Measurements from ENCODE around the gene PRR29.

DNA sequence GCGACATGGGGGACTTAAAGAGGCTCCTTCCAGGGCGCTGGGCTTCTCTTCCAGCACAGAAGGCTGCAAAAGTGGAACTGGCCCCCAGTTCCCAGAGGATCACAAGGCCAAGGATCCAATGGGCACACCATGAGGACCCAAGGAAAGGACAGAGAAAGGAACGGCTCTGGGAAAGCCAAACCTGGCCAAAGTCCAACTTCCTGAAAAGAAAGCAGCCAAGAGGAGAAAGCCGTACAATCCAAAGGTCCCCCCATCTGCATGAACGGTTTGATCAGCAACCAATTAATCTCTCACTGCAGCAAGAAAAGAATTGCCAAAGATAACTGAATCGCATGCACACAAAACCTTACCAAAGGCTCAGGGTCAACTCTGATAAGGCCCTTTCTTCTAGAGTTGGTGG is 42.1 kb downstream of the PRR29 start:
- no peak for TF ChIP-seq POLR2AphosphoS5 (IDR thresholded peaks at IDR 0.05; ENCODE audit: low read depth)
- TF ChIP-seq, protein P1, sequence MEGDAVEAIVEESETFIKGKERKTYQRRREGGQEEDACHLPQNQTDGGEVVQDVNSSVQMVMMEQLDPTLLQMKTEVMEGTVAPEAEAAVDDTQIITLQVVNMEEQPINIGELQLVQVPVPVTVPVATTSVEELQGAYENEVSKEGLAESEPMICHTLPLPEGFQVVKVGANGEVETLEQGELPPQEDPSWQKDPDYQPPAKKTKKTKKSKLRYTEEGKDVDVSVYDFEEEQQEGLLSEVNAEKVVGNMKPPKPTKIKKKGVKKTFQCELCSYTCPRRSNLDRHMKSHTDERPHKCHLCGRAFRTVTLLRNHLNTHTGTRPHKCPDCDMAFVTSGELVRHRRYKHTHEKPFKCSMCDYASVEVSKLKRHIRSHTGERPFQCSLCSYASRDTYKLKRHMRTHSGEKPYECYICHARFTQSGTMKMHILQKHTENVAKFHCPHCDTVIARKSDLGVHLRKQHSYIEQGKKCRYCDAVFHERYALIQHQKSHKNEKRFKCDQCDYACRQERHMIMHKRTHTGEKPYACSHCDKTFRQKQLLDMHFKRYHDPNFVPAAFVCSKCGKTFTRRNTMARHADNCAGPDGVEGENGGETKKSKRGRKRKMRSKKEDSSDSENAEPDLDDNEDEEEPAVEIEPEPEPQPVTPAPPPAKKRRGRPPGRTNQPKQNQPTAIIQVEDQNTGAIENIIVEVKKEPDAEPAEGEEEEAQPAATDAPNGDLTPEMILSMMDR (IDR thresholded peaks at IDR 0.05; ENCODE audit: insufficient read depth, low read length), result no peak
- TF ChIP-seq, protein P2, sequence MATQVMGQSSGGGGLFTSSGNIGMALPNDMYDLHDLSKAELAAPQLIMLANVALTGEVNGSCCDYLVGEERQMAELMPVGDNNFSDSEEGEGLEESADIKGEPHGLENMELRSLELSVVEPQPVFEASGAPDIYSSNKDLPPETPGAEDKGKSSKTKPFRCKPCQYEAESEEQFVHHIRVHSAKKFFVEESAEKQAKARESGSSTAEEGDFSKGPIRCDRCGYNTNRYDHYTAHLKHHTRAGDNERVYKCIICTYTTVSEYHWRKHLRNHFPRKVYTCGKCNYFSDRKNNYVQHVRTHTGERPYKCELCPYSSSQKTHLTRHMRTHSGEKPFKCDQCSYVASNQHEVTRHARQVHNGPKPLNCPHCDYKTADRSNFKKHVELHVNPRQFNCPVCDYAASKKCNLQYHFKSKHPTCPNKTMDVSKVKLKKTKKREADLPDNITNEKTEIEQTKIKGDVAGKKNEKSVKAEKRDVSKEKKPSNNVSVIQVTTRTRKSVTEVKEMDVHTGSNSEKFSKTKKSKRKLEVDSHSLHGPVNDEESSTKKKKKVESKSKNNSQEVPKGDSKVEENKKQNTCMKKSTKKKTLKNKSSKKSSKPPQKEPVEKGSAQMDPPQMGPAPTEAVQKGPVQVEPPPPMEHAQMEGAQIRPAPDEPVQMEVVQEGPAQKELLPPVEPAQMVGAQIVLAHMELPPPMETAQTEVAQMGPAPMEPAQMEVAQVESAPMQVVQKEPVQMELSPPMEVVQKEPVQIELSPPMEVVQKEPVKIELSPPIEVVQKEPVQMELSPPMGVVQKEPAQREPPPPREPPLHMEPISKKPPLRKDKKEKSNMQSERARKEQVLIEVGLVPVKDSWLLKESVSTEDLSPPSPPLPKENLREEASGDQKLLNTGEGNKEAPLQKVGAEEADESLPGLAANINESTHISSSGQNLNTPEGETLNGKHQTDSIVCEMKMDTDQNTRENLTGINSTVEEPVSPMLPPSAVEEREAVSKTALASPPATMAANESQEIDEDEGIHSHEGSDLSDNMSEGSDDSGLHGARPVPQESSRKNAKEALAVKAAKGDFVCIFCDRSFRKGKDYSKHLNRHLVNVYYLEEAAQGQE (IDR thresholded peaks at IDR 0.05; ENCODE audit: insufficient replicate concordance, low read depth), result no peak
- no peak for TF ChIP-seq SPI1 (IDR thresholded peaks at IDR 0.05; ENCODE audit: borderline replicate concordance, low read depth)
- no peak for TF ChIP-seq GABPA (IDR thresholded peaks at IDR 0.05; ENCODE audit: low read depth)

Data from HL-60 (cell line).